ENCODE data around the gene ARHGAP18. TPM values are rescaled to one million over a fixed set of nuclear protein-coding genes. Genes with fewer than 3 reads are reported as not detected.

The ARHGAP18 gene
- total RNA-seq, 1 donor: 65.8 TPM

DNA sequence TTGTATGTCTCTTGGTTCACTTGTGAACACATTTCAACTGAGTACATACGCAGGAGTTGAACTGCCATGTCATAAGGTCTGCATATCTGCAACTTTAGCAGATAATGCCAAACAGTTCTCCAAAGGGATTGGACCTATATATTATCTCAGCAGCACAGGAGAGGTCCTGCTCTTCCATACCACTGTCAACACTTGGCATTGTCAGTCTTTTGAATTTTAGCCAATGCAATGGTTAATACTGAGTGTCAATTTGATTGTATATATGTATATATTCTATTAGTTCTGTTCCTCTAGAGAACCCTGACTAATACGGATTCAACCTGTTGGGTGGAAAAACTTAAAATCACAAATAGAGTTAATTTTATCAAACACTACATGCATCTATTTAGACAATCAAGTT lies 26.1 kb upstream of the ARHGAP18 start:
- no peak for DNase-seq (ENCODE audit: low read depth)
- H3K4me3 ChIP-seq (ENCODE audit: low read depth, low read length): no peak overlapping the region
- TF ChIP-seq, protein P1, sequence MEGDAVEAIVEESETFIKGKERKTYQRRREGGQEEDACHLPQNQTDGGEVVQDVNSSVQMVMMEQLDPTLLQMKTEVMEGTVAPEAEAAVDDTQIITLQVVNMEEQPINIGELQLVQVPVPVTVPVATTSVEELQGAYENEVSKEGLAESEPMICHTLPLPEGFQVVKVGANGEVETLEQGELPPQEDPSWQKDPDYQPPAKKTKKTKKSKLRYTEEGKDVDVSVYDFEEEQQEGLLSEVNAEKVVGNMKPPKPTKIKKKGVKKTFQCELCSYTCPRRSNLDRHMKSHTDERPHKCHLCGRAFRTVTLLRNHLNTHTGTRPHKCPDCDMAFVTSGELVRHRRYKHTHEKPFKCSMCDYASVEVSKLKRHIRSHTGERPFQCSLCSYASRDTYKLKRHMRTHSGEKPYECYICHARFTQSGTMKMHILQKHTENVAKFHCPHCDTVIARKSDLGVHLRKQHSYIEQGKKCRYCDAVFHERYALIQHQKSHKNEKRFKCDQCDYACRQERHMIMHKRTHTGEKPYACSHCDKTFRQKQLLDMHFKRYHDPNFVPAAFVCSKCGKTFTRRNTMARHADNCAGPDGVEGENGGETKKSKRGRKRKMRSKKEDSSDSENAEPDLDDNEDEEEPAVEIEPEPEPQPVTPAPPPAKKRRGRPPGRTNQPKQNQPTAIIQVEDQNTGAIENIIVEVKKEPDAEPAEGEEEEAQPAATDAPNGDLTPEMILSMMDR (IDR thresholded peaks at IDR 0.05; ENCODE audit: insufficient read depth, low read length): no peak

DNA sequence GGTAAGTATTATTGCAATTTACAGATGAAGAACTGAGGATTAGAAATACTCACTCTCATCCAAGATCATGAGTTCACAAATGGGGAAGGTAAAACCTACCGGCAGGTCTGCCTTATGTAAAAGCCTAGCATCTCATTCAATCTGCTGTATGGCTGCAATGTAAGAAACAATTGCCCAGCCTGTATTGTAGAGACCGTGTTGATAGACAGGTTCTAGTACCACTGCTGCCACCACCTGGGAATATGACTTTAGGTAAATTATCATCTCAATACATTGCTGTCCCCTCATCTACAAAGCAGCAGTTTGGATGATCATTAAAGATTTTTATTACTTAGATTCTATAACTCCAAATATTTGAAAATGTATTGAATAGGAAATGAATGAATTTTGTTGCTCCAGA lies 23.3 kb upstream of the ARHGAP18 start:
- TF ChIP-seq, protein P1 (IDR thresholded peaks at IDR 0.05; ENCODE audit: insufficient read depth, low read length): no peak
- no peak for DNase-seq (ENCODE audit: low read depth)
- no peak overlapping the region for H3K4me3 ChIP-seq (ENCODE audit: low read depth, low read length)

DNA sequence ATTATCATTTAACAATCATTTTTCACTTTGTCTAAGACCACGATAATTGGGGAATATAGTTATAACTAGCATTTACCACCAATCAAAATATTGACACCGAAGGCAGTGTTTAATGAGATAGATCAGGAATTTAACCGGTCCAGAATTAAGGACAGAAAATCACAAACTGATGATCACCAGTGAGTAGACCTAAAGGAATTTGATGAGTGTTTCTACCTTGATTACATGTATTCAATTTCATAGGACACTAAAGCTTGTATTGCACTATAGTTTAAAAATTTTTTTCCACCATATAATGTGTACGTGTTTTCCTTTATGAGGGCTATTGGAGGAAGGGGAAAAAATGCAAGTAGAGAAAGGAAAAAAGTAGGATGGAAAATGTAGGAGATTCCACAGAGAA lies 22.6 kb upstream of the ARHGAP18 start:
- TF ChIP-seq, protein P1 (IDR thresholded peaks at IDR 0.05; ENCODE audit: insufficient read depth, low read length): no peak
- no peak overlapping the region for H3K4me3 ChIP-seq (ENCODE audit: low read depth, low read length)
- DNase-seq (ENCODE audit: low read depth): no peak

DNA sequence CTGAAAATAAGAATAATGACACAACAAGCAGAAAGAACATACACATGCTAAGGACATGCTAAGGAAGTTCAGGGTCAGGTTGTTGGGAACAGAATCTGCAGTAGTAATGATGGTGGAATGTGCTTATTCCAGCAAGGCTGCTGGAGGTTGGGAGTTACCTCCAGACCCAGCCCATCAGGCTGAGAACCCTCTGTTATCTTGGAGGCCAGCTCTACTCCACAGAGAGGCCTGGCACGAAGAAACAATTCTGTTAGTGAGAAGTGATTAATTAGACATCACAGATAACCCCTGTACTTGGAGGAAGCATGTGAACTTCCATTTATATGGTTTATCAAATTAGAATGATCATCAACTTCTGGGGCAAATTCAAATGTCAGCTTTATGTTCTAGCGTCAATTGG lies 22.1 kb upstream of the ARHGAP18 start:
- TF ChIP-seq, protein P1 (IDR thresholded peaks at IDR 0.05; ENCODE audit: insufficient read depth, low read length): no peak
- peak; percentile 33 for DNase-seq (ENCODE audit: low read depth)
- no peak overlapping the region for H3K4me3 ChIP-seq (ENCODE audit: low read depth, low read length)

DNA sequence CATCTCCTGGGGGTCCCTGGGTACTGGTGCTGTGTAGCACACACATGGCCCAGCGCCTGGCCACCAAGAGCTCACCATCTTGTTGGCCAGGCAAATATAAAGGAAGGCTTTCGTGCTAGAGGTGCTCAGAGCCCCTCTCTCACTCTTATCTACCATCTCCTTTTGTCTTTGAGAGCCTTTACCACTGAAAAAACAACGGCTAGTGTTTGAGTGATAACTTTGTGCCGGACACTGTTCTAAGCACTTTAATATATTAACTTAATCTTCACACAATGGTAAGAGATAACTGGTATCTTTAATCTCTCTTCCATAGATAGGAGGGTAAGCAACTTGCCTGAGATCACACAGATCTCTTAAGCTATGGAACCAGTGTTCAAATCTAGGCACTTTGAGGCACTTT lies 21.5 kb upstream of the ARHGAP18 start:
- H3K4me3 ChIP-seq (ENCODE audit: low read depth, low read length): no peak overlapping the region
- TF ChIP-seq, protein P1 (IDR thresholded peaks at IDR 0.05; ENCODE audit: insufficient read depth, low read length): no peak
- no peak for DNase-seq (ENCODE audit: low read depth)

DNA sequence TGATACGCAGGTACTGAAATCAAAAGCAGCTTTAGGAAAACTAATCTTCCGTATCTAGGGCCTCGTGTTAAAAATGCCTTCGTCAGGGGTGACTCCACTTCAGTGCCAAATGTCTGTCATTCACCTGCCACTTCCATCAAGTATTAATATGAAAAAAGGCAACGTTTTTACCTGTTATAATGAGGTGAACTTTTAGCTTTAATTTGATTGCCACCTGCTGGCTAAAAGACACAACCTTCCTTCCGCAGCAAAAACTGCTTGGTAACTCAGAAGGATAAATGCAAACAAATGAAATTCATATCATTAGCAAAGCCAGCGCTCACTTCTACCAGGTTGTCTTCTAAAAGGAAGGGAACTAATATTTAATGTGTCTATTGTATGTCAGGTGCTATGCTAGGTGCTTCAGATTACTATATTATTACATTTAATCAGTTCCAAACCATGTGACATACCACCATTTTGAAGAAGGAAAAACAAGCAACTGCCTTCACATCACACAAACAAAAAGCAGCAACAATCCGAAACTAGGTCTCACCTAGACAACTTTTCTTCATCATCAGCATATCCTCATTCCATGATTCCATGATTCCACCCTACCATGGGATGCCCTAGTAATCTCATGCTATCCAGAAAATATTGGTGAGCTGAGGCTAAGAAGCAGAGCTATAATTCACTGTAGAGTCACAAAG lies 20.6 kb upstream of the ARHGAP18 start:
- peak; percentile 46 for DNase-seq (ENCODE audit: low read depth)
- TF ChIP-seq, protein P1 (IDR thresholded peaks at IDR 0.05; ENCODE audit: insufficient read depth, low read length): peak; percentile 38
- no peak overlapping the region for H3K4me3 ChIP-seq (ENCODE audit: low read depth, low read length)

DNA sequence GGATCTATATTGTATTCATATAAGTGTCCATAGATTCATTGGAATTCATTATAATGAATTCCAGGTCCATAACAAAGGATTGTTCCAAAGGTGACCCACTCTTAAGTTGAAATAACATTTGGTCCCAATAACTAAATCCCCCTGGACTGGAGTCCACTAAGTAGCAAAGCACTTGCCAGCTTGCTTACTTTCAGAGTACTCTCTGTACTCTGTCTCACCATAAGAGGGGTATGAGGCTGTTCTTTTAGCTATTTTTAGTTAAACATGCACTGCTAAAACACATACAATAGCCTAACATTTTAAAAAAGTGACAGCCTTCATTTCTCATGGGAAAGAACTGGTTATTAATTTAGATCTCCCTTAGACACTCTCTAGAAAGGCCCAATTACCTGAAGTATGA lies 16.7 kb upstream of the ARHGAP18 start:
- H3K4me3 ChIP-seq (ENCODE audit: low read depth, low read length): no peak overlapping the region
- TF ChIP-seq, protein P1 (IDR thresholded peaks at IDR 0.05; ENCODE audit: insufficient read depth, low read length): no peak
- DNase-seq (ENCODE audit: low read depth): no peak
